OCI-LY1 (cell line): ENCODE results near the gene CELF4.

ENCODE experiments used
- CTCF ChIP-seq: fragments of 200-600 bp; sonication (generic), shearing (Covaris generic); IDR thresholded peaks from 2 replicates; pipeline ENCODE4 v1.5.1; 2017; ENCODE audit warnings: mild to moderate bottlenecking, antibody characterized with exemption, low read length, moderate library complexity, mixed read lengths
- EZH2 ChIP-seq: fragments of 200-600 bp; sonication (generic), shearing (Covaris generic); IDR thresholded peaks from 2 replicates; pipeline ENCODE4 v1.8.0; 2017; ENCODE audit warnings: borderline replicate concordance, mixed run types, mild to moderate bottlenecking, antibody characterized with exemption, low read length, moderate library complexity, mixed read lengths

GRCh38 chr18:37321582-37322491, 243.8 kb downstream of the CELF4 start:
- TF ChIP-seq CTCF (no peak), EZH2 (no peak)
